Occipital lobe (tissue), 2 donors: Measurements from ENCODE around the gene GMEB1. TPM values are rescaled to one million over a fixed set of nuclear protein-coding genes. Genes with fewer than 3 reads are reported as not detected.
A peak's percentile ranks its signal among the peaks of the same experiment; 100 is the strongest.
"Not testable (repeated sequence)": the region's sequence is repeated elsewhere in the genome, so short reads cannot be mapped to it uniquely, and the experiment has no call there.

Experiments used
- DNase-seq: peaks from one replicate; lab custom pipeline; 2025; lab: John Stamatoyannopoulos, UW
- total RNA-seq: library from RNA; depleted of rRNA; stranded (reverse); fragments of >200 nt; gene quantifications from one replicate; pipeline ENCODE4 v1.2.3, GENCODE V29; 2014

GMEB1 gene
- total RNA-seq, 1 donor from 2014 or later = 14.5 TPM

DNA sequence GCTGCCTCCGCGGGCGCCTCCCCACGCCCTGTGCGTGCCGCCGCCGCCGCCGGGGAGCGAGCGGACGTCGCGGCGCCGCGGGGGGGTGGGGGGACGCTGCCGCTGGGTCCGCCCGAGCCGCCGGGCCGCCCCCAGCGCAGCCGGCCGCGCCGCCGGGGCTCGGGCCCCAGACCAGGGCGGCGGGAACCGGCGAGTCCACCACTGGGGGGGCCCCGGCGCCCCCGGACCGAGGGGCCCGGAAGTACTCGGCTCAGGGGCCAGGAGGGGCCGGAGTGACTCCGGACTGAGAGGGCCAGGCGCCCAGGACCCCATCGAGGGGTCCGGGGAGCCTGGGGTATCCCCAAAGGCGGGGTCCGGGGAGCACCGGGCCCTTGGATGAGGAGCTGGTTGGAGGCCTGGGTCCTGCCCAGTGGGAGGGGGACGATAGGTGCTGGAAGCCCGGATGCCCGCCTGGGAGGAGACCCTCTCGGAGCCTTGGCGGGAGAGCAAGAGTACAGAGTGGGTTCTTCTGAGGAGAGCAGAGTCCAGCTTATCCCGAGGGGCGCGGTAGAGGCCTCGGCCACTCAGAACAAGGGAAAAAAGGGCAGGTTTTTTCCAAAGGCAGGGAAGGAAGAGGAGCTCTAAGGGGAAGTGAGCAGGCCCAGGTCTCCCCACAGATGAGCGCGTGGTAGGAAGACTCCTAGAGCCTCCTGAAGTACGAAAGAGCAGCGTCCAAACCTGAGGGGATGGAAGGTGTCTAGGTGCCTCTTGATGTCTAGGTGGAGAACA lies 556 bp downstream of the GMEB1 start:
- DNase-seq = no peak

DNA sequence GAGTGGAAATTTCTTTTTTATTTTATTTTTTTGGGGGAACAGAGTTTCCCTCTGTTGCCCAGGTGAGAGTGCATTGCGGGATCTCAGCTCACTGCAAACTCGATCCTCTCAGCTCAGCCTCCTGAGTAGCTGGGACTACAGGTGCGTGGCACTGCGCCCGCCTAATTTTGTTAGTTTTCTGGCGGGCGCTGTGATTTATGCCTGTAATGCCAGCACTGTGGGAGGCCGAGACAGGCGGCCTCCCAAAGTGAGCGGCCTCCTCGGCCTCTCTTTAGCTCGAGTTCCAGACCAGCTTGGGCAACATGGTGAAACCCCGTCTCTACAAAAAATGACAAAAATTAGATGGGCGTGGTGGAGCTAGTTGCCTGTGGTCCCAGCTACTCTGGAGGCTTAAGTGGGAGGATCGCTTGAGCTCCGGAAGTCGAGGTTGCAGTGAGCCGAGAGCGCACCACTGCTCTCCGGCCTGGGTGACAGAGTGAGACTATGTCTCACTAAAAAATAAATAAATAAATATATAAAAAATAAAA lies 2.7 kb downstream of the GMEB1 start:
- DNase-seq = no peak

DNA sequence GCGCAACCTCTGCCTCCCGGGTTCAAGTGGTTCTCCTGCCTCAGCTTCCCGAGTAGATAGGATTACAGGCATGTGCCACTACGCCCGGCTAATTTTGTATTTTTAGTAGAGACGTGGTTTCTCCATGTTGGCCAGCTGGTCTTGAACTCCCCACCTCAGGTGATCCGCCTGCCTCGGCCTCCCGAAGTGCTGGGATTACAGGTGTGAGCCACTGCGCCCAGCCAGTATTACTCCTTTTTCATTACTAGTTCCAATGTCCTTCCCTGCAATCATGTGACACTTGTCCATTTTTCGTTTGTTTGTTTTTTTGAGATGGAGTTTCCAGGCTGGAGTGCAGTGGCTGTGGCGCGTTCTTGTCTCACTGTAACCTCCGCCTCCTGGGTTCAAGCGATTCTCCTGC lies 4.4 kb downstream of the GMEB1 start:
- not testable (repeated sequence) for DNase-seq

DNA sequence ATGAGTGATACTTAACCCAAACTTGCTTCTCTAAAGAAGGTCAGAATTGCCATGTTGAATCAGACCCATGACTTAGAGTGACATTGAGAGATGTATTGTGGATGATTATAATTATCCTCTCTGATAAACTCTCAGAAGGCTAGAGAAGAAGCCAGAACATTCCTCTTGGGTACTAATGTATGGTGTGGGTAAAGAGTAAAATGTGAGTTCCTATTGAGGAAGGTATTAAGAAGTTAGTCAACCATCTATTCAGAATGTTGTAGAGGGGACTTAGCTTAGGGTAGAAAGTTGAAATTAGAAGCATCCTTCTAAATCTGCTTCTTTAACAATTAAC lies 7.3 kb downstream of the GMEB1 start:
- no peak for DNase-seq

DNA sequence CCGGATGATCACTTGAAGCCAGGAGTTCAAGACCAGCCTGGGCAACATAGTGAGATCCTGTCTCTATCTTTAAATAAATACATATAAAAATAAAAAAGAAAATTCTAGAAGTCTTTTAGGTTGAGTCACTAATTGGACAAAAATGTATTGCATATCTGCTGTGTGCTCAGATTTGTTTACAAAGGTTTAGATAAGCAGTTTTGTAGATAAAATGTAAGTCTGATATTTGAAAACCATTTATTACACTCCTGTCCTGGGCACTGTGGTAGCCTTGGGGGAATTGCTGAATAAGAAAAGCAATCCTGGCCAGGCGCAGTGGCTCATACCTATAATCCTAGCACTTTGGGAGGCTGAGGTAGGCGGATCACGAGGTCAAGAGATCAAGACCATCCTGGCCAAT lies 11.6 kb downstream of the GMEB1 start:
- no peak for DNase-seq

DNA sequence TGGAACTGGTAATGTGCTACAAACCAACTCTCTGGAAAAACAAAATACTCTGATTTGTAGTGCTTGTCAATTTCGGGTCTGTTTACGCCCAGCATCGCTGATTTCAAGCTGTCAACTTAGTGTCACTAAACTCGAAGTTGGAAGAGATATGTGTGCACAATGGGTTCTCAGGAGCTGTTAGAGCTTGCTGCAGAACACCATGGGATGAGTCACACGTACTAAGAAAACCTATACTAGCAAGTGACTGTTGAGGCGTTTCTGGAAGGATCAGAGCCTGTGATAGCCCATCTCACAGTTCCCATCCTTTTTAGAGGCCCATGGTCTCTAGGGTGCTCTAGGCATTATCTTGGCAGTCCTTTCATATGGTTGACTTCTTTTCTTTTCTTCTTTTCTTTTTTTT lies 14.3 kb downstream of the GMEB1 start:
- DNase-seq = no peak

DNA sequence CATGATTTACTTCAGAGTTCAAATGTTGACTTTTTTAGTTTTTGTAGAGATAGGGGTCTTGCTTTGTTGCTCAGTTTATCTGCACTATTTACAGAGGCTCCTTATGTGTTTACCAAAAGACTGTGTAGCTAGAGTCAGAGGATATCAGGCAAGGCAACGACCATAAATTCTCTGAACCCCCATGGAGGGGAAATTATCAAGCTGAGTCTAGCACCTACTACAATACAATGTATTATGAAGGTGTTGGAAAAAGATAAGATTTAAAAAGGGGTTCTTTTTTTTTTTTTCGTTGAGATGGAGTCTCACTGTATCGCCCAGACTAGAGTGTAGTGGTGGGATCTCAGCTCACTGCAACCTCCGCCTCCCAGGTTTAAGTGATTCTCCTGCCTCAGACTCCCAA lies 16.4 kb downstream of the GMEB1 start:
- no peak for DNase-seq

DNA sequence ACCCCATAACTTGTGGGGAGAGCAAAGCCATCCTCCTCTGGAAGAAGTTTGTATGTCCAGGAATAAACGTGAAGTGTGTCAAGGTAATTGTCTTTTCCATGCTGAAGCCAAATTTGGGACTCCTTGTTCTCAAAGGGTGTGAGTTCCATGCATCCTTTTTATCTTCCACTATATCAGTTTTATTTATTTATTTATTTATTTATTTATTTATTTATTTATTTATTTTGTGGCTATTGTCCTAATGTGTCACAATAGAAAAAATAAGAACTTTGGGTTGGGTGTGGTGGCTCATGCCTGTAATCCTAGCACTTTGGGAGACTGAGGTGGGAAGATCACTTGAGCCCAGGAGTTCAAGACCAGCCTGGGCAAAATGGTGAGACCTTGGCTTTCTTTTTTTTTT lies 23.0 kb downstream of the GMEB1 start:
- DNase-seq = not testable (repeated sequence)

DNA sequence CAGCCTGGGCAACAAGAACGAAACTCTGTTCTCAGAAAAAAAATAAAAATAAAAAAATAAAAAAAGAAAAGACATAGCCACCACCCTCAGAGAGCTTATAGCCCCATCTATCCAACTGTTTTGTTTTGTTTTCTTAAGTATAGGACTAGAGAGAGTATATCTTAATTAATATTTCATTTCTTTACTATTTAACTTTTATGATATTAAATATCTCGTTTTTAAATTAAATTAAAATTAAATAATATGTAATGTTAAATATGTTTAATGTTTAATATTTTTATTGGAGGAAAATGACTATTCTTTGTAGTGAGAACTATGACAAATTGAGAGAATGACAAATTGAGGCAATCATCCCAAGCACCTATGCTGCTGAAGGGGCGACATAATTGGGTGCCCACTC lies 35.0 kb downstream of the GMEB1 start:
- no peak for DNase-seq

DNA sequence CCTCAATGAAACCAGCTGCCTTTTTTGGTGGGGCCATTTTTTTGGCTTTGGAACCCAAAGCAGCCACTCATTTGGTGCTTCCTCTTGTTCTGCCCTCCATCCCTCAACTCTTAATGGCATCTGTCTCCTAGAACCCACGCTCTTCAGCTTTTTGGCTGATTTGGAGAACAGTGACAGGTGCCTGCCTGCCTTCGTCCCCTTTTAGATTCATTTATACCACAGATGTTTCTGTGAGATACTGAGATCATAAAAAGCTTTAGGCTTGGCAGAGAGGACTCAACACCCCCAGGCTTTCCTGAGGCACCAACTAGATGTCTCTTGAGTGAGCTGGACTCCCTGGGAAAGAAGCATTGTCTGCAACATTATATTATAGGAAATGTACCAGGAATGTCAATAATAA lies 47.8 kb downstream of the GMEB1 start:
- DNase-seq = no peak

DNA sequence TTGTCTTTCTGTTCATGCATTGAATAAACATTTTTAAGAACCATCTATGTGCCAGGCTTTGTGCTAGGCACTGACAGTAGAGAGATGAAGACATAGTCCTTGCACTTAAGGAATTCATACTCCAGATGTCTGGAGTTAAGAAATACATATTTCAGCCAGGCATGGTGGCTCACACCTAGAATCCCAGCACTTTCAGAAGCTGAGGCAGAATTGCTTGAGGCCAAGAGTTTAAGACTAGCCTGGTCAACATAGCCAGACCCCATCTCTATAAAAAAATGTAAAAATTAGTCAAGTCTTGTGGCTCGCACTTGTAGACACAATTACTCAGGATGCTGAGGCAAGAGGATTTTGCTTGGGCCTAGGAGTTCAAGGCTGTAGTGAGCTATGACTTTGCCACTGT lies 49.6 kb downstream of the GMEB1 start:
- DNase-seq = no peak

DNA sequence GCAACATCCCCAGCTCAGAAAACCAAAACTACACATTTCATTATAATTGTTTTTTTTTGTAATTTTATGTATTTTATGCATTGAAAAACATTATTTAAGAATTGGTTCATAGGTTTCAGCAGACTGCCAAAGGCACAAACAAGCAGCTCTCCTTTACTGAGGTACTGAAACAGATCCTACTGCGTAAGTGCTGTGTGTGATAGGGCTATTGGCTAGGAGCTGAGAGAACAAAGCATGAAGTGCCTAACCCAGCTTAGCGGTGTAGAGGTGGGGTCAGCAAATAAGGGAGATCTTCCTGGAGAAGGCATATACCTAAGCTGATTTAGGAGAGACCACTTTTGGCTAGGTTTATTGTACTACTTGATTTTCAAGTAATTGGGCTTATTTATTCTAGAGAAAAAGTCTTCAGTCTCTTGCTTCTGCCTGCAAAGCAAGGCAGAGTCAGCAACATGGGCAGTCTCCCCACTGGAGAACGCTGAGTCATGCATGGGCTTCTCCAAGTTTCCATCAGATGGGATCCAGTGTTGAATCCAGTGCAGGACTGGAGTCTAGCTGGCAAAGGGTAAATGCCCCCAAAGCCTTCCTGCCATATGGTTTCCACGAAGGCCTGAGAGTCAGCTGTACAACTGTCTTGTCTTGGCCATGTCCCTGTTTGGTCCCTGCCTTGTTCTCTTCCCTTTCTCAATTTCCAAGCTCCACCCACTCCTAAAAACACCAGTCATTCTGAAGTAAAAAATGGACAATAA lies 50.2 kb downstream of the GMEB1 start:
- DNase-seq = no peak

DNA sequence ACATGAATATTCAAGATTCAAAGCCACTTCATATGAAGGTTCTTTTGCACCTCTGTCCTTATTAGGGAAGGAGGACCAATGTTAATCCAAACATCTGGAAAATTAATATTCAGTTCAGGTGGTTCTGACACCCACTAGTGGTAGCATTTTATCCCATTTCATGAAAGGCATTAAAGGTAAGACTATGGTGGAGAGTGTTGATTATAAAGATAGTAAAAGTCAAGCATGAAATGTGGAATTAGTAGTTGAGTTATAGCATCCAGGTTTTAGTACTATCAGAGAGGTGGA lies 50.7 kb downstream of the GMEB1 start:
- DNase-seq = no peak

DNA sequence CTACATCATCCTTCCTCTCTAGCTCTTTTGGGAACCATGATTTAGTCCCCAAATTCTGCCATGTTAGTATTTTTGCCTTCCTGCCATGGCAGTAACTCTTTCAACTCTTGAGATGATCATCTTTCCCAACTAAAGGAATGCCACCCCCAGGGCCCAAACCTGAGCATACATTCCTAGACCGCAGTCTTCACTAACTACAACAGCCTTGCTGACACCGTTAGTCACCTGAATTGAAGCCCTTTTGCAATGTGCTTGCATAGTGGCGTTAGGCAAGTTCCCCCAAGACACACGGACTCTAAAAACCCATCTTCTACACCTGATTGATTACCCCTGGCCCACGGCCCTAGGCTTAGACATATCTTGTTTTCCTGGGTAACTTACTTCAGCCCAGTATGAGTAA lies 51.8 kb downstream of the GMEB1 start:
- no peak for DNase-seq

DNA sequence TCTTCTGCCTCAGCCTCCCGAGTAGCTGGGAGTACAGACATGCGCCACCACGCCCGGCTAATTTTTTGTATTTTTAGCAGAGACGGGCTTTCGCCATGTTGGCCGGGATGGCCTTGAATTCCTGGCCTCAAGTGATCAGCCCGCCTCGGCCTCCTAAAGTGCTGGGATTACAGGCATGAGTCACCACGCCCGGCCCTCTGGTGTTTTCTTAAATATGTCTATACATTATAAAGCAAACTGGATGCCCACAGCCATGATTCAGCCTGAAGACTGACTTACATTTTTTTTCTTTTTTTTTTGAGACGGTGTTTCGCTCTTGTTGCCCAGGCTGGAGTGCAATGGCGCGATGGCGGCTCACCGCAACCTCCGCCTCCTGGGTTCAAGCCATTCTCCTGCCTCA lies 53.3 kb downstream of the GMEB1 start:
- DNase-seq = not testable (repeated sequence)

DNA sequence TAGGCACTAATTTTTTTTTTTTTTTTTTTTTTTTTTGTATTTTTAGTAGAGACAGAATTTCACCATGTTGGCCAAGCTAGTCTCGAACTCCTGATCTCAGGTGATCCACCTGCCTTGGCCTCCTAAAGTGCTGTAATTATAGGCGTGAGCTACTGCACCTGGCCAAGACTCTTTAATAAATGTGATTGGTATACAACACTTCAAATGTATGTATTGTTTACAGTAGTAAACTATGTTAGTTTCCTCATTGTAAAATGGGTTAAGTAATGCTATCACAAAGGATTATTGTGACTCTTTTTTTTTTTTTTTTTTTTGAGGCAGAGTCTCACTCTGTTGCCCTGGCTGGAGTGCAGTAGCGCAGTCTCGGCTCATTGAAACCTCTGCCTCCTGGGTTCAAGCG lies 56.8 kb downstream of the GMEB1 start:
- not testable (repeated sequence) for DNase-seq

DNA sequence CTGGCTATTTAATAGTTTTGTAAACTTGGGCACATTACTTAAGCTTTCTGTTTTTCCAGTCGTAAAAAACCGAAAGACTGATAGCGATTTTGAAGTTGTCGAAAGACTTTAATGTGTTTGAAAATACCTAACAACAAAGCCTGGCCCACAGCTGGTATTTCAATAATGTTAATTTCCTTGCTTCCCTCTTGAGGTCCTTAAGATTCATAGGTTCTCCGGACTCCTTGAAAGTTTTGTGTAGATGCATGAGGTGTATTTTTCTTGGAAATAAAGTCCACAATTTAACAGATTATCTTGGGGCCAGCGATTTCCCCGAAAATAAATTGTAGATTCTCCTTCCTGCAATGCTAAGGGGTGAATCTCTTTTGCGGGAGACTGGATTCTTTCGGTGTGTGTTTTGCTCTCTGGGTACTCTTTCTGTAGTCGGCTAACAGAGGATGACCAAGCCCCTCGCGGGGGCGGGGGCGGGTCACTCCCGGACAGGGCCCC lies 67.4 kb downstream of the GMEB1 start:
- DNase-seq = no peak

DNA sequence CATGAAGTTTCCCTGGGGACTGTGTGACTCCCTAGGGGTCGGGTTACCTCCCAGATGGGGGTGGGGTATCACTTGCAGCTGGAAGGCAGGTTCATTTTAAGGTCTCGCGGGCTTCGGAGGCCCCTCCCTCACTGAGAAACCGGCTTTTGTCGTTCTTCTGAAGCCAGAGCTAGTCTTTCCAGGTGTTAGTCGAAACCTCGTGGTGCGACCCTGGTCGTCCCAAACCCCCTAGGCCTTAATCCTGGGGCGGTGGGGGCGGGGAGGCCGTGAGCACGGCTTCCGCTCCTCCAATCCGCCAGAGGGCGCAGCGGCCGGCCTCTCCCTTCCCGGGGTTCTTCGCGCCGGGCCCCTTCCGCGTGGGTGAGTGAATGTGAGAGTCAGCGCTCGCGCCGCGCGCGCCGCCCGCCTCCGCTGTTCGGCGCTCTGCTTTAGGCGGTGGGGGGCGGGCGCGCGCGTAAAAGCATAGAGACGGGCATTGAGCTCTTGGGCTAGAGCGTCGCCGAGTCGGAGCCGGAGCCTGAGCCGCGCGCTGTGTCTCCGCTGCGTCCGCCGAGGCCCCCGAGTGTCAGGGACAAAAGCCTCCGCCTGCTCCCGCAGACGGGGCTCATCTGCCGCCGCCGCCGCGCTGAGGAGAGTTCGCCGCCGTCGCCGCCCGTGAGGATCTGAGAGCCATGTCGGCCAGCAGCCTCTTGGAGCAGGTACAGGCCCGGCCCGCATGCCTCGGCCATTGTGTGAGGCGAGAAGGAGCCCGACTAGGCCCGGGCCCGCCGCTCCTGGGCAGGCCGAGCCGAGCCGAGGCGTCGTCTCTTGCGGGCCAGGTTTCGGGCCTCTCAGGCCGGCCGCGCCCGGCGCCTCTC lies 68.1 kb downstream of the GMEB1 start, which contains the start of gene YTHDF2:
YTHDF2 (plus strand) TSS at position 491 of the 857 bp plus-strand sequence; CDS start at position 672, 181 bp downstream.
- peak; percentile 95 for DNase-seq

DNA sequence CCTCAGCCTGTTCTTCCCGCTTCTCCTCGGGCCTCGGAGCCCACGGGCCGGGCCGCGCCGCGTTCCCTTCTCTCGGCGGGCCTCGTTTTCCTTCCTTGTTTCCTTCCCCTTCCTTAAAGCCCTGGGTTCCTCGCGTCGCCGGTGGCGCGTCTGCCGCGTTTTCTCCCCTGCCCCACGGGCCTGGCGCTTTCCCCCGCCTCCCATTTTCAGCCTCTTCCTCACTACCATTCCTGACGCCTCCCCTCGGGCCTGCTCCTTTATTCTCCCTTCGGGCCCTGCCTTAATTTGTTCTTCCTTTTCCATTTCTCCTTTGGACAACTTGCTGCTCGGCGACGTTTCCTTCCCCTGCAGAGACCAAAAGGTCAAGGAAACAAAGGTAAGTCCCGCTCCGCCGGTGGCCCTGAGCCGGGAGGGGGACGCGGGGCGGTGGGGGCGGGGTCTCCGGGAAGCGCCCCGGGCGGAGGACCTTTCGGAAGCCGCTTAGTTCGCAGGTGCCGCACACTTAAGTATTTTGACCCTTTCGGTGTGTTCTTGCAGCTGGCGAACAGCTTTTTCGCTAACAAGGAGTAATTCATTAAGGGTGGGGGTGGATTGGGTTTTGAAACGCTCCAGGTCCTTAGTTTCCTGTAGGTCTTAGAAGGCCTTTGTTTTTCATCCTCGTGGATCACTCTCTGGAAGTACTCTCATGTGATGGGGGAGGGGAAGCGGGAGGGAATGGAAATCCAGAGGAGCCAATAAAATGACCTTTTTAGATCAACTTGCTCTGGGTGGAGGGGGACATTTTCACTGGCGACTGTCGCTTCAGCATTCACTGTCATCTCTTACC lies 68.9 kb downstream of the GMEB1 start:
- no peak for DNase-seq

DNA sequence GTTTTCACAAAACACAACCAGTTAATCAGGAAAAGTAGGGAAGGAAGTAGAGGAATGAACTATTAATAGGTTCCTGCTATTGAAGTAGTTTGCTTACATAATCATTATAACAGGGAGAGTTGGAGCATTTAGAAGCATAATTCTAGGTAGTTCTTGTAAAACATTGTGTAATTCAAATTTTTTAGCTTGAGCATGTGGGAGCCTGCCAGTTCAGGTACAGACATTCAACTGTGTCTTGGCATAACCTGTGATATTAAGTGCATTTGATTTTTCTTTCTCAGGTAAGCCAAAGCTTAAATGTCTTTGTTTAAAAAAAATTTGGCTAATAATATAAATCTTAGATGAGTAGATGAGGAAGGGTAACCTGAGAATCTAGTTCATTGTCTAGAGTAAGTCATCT lies 71.5 kb downstream of the GMEB1 start:
- no peak for DNase-seq

DNA sequence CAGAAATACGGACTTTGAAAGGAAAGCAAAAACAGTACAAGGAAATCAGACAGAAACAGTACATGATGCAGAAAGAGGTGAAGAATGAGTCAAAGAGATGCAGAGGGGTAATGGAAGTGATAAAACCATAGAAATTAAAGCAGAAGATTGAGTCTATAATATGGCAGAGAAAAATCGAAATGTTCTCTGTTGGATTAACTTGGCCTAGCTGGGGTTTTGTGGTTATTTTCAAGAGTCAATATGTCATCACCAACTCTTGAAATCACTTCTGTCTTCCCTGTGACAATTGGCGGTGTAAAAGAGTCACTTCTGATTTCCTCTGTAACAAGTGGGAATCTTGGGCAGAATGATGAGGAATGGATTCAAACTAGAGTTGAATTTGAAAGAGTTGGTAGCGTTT lies 75.6 kb downstream of the GMEB1 start:
- no peak for DNase-seq
